GM21737 (cell line): ENCODE results near the gene BIRC7.

Experiments used
- ATAC-seq: cut with Tn5 transposase; IDR thresholded peaks from one replicate; pipeline ENCODE4 v1.9.1; 2021; ENCODE audit warnings: mild to moderate bottlenecking, moderate library complexity; ENCODE audit not compliant: unreplicated experiment

Gene BIRC7

GRCh38 chr20:63224412-63225081 lies 11.2 kb upstream of the BIRC7 start:
- no peak for ATAC-seq

GRCh38 chr20:63225082-63225454 lies 10.6 kb upstream of the BIRC7 start:
- no peak for ATAC-seq

- ATAC-seq = no peak
These were observed 9.4 kb upstream of the BIRC7 start for GRCh38 chr20:63226042-63226943.

- ATAC-seq = no peak
These were observed 8.4 kb upstream of the BIRC7 start for GRCh38 chr20:63227260-63227659.

GRCh38 chr20:63228806-63229205 lies 6.9 kb upstream of the BIRC7 start:
- no peak for ATAC-seq

GRCh38 chr20:63230800-63231268 lies 4.9 kb upstream of the BIRC7 start:
- no peak for ATAC-seq

GRCh38 chr20:63232235-63233060 lies 3.3 kb upstream of the BIRC7 start:
- no peak for ATAC-seq

- no peak for ATAC-seq
These were observed 2.7 kb upstream of the BIRC7 start for GRCh38 chr20:63233061-63233344.

- no peak for ATAC-seq
These were observed 1.8 kb upstream of the BIRC7 start for GRCh38 chr20:63233924-63234323.

GRCh38 chr20:63234693-63235398 lies 859 bp upstream of the BIRC7 start:
- ATAC-seq = no peak

GRCh38 chr20:63236116-63236837 lies 572 bp downstream of the BIRC7 start:
- ATAC-seq = no peak

- ATAC-seq = no peak
These were observed 2.3 kb downstream of the BIRC7 start for GRCh38 chr20:63238031-63238430.

- no peak for ATAC-seq
These were observed 2.9 kb downstream of the BIRC7 start for GRCh38 chr20:63238514-63239125.

GRCh38 chr20:63239431-63239830 lies 3.7 kb downstream of the BIRC7 start:
- no peak for ATAC-seq

GRCh38 chr20:63240004-63240403 lies 4.3 kb downstream of the BIRC7 start:
- ATAC-seq = no peak

GRCh38 chr20:63241272-63241671 lies 5.6 kb downstream of the BIRC7 start:
- no peak for ATAC-seq

- no peak for ATAC-seq
These were observed 7.0 kb downstream of the BIRC7 start for GRCh38 chr20:63242736-63243135.

- ATAC-seq = no peak
These were observed 8.0 kb downstream of the BIRC7 start for GRCh38 chr20:63243604-63244247.

GRCh38 chr20:63244468-63244867 lies 8.8 kb downstream of the BIRC7 start:
- no peak for ATAC-seq
